ENCODE data around the gene OR13J1.
"Not testable (repeated sequence)": the region's sequence is repeated elsewhere in the genome, so short reads cannot be mapped to it uniquely, and the experiment has no call there.

OR13J1 gene

DNA sequence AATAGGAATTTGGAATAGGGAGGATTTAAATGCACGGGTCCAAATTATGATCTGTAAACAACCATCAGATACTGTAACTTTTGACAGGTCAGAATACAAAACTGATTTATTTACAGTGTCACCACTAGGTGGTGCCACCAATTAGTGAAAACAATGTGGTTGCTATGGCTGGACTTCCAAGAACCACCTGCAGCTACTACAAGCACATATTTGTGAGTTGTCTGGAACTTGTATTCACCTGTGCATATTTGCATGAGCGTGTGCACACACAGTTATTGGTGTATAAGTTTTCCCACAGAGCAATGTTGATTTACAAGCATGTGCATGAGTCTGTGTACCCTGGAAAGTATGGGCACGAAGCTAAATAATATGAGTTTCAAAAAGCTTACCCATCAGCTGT, 32.8 kb upstream of the OR13J1 start:
- DNase-seq = no peak

DNA sequence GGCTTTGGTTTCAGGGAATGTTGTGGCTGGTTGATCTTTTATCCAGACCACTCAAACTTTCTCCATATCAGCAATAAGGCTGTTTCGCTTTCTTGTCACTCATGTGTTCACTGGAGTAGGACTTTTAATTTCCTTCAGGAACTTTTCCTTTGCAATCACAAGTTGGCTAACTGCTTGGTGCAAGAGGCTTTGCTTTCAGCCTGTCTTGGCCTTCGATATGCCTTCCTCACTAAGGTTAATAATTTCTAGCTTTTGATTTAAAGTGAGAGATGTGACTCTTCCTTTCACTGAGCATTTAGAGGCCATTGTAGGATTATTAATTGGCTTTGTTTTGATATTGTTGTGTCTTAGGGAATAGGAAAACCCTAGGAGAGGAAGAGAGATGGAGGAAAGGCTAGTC, 28.8 kb upstream of the OR13J1 start:
- no peak for DNase-seq

DNA sequence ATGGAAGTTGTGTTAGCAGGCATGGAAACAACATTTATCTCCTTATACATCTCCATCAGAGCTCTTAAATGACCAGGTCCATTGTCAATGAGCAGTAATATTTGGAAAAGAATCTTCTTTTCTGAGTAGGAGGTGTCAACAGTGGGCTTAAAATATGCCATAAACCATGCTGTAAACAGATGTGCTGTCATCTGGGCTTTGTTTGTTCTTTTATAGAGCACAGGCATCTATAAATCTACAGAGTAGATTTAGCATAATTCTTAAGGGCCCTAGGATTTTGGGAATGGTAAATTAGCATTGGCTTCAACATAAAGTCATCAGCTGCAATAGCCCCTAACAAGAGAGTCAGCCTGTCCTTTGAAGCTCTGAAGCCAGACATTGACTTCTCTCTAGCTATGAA, 28.1 kb upstream of the OR13J1 start:
- DNase-seq = no peak

DNA sequence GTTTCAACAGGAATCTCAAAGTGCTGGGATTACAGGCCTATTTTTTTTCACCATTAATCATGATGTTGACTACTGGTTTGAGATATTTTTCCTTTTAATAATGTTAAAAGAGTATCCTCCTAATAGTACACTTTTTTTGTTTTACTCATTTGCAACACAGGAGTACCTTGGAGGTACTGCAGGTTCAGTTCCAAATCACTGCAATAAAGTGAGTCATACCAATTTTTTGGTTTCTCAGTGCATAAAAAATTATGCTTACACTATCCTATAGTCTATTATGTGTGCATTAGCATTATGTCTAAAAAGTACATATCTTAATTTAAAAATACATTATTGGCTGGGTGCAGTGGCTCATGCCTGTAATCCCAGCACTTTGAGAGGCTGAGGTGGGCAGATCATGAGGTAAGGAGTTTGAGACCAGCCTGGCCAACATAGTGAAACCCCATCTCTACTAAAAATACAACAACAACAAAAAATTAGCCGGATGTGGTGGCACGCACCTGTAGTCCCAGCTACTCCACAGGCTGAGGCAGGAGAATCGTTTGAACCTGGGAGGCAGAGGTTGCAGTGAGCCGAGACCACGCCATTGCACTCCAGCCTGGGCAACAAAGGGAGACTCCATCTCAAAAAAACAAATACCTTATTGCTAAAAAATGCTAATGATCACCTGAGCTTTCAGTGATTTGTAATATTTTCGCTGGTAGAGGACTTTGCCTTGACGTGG, 27.3 kb upstream of the OR13J1 start:
- not testable (repeated sequence) for DNase-seq

DNA sequence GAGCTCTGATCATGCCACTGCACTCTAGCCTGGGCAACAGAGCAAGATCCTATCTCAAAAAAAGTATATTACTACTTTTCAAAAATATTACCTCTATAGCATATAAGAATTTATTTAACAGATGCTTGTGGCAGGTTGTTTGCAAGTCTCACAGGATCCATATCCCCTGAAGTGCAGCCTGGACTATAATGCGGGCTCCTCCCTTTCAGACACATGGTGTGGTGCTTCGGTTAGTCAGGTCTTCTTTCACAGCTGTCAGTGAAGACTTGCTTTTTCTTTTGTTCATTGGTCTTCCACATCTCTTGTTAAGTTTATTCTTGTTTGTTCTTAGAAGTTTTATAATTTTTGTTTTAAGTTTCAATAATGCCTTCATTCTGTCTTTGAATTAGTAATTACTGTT, 26.4 kb upstream of the OR13J1 start:
- no peak for DNase-seq

DNA sequence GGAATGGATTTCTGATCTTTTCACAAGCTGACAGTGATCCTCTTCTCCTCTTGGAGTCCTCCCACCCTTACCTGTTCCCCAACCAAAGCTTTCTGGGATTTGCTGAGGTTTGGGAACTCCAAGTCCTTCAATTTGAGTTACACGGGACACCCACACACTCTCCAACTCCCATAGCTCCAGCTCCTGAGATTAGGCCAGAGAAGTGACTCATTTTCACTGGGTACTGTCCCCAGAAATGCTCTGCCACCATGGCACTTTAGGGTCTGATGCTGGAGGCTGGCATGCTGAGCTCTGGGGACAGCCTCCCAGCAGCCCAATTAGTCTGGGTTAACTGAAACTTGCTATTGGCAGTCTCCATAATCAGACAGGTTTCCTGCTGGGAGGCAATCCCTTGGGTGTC, 21.9 kb upstream of the OR13J1 start:
- no peak for DNase-seq

DNA sequence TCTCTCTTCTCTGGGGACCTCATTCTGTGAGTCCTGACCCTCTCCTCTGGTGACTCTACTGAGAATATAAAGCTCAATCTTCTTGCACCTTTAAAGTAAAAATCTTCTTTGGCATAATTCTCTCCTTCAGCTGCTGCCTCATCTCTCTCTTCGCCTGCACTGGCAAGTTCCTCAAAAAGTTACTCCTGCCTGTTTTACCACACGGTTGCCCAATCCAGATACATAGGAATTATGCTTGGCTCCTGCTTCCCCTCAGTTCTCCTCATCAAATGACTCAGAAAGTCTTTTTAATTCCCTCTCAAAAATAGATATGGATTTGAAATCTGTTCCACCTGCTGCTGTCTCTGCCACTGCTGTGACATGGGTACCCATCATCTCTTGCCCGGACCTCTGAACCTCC, 21.4 kb upstream of the OR13J1 start:
- no peak for DNase-seq

DNA sequence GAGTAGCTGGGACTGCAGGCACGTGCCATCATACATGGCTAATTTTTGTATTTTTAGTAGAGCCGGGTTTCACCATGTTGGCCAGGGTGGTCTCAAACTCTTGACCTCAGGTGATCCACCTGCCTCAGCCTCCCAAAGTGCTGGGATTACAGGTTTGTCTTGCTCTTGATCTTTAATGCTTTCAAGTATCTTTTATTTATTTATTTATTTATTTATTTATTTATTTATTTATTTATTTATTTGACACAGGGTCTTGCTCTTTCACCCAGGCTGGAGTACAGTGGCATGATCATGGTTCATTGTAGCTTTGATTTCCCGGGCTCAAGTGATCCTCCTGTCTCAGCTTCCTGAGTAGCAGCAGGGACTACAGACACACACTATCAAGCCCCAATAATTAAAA, 14.7 kb upstream of the OR13J1 start:
- DNase-seq = not testable (repeated sequence)

DNA sequence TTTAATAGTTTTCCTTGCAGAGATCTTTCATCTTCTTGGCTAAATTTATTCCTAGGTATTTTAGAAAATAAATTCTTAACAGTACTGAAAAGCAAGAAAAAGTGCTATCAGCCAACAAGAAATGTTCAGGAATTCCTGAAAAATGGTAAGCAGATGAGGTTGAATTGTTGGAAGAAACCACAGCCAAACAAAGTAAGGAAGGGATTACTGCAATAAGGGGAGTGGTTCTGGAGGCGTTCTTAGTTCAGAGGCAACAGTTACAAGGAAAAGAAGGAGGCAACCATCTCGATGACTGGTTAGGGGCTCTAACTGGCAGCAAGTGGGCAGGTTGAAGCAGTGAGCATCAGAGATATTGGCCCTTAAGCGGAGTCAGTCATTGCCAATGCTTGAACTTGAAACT, 12.8 kb upstream of the OR13J1 start:
- DNase-seq = no peak

DNA sequence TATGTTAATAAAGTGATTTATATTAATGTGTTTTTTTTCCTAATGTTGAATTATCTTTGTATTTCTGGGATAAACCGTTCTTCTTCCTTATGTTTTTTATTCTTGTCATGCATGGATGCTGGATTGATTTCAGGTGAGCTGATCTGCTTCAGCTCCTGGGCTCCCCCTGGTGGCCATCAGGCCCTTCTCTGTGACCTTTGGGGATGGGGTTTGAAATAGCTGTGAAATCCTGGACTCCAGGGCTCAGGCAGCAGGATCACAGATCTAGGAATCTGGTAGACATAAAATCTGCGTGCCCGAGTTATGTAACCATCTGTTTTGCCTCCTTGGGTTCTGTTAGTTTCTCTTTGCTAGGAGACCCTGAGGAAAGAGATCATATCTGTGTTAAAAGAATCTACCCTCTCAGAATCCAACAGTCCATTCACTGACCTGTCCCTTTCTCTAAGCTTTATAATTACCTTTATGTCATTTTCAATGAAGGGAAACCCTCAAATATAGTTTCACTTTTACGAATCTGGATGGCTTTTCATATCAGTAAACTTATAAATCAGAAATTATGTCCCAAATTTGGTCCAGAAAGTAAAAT, 12.2 kb upstream of the OR13J1 start:
- DNase-seq = peak; percentile 56 to 71

DNA sequence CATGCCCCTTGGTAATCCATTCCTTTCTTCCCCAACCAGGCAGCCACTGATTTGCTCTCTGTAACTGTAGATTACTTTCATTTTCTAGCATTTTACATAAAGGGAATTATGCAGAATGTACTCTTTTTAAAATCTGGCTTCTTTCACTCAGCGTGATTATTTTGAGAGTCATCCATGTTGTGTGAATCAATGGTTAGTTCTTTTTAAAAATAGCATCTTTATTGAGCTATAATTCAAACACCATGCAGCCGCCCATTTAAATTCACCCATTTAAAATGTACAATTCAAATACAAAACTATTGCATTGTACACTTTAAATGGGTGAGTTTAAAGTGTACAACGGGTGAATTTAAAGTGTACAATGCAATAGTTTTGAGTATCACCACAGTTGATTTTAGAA, 2.3 kb upstream of the OR13J1 start:
- no peak for DNase-seq

DNA sequence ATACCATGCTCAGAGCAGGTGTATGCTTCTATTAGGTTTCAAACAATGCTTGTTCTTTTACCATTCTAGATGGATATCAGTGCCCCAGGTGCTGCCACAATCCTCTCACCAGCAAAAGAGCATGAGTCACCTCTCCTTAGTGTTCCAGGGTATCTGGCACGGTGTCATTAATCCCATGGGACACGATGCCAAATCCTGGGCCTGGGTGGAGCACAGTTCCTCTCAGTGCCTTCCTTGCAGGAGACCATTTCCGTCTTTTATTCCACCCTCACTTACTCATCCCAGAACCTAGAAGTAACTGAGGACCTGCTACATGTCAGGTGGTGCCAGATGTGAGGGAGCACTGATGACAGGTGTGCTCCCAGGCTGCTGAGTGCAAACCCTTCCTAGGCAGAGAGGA, 1.3 kb upstream of the OR13J1 start:
- DNase-seq = no peak

DNA sequence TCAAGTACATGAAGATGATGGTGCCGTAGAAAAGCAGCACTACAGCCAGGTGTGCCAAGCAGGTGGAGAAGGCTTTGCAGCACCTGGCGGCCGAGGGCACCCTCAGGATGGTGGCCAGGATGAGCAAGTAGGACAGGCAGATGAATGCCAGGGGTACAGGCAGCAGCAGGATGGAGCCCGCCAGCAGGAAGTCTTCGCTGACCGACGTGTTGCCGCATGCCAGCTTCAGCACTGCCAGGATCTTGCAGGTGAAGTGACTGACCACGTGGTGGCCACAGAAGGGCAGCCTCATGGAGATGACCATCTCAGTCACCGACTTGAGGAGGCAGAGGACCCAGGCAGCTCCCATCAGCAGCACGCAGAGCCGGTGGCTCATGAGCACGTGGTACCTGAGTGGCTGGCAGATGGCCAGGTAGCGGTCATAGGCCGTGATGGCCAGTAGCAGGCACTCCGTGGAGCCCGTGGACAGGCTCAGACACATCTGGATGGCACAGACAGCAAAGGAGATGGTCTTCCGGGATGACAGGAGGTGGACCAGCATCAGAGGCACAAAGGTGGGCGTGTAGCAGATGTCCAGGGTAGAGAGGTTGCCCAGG, 482 bp downstream of the OR13J1 start:
- DNase-seq = no peak

DNA sequence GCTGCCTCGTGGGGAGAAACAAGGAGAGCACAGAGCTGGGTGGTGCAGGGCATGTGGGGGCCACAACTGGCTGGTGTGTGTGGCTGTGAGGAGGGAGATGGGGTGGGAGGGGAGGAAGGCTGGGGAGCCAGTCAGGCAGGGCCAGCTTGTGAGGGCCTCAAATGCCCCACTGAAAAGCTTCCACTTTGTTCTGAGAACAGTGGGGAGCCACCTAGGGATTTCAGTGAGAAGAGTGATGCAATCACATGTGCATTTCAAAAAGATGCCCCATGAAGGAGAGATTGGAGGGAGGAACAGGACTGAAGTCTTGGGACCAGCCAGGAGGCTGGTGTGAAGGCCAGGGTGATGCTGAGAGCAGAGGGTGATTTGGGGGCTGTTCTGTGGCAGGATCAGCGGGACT, 1.3 kb downstream of the OR13J1 start:
- no peak for DNase-seq

DNA sequence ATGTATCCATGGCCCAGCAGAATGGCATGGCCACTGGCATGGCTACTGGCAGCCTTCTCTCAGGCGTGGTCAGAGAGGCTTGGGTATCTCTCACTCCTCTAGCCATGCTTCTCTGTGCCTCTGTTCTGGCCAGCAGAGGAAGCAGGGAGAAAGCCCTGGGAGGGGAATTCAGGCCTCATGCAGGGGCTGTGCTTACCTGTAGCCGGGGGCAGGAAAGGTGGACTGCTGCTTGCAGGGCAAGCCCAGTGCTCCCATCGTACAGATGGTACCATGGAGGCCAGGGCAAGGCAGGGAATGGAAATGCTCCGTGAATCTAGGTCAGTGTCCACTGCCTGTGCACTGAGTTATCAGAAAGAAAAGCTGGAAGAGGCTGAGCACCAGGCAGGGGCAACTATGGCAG, 2.7 kb downstream of the OR13J1 start:
- no peak for DNase-seq

DNA sequence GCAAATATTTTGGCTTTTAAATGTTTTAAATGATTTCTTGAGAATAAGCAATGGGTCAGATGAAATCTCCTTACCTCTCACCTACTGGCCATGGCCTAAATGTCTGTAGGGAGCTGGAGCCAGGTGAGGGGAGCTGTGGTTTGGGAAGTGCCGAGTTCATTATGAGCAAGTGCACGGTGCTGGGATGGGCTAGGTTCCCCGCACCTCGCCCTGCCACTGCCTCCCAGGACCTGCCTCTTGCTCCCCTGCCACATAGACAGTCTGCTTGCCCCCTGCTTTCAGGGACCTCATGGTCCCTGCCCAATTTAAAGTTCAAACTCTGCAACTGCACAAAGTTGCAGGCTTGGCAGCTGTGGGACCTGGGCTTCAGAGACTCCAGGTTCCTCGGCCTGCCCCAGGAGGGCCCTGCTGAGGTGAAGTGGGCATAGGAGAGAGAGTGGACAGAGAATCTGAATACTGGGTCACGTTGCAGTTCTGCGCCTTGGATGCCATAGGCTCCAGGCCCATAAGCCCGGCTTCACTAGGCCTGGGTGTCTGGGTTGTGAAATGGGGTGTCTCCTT, 5.4 kb downstream of the OR13J1 start:
- no peak for DNase-seq

DNA sequence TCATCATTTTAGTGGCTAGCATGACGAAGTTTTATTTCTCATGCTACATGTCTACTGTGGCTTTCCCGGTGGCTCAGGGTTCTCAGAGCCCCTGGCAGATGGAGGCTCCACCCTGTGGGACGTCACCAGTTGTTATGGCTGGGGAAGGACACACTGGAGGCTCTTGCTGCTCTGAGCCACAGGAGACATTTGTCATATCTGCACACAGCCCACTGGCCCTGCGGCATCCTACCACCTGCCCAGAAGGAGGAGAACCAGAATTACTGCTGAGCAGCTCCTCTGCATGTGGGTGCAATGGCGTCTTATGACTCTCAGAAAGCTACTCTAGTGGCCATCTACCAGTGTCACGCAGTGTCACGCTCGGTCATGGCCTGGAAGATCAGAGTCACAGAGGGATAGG, 6.6 kb downstream of the OR13J1 start:
- DNase-seq = no peak

DNA sequence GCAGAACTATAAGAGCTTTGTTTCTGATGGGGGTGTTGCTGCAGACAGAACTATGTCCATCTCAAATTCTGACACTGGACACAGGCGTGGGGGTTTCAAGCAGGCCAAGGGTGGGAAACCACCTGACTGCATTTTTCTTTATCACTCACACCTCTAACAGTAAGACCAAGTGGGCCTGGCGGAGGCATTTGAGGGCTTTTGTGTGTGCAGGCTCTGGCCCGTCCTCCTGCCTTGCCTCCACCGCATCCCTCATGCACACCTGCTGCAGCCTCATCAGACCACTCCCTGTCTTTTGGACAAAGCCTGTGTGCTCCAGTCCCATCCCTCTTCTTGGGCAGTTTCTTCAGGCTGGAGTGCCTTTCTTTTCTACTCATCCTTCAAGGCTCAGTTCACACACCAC, 7.9 kb downstream of the OR13J1 start:
- no peak for DNase-seq

DNA sequence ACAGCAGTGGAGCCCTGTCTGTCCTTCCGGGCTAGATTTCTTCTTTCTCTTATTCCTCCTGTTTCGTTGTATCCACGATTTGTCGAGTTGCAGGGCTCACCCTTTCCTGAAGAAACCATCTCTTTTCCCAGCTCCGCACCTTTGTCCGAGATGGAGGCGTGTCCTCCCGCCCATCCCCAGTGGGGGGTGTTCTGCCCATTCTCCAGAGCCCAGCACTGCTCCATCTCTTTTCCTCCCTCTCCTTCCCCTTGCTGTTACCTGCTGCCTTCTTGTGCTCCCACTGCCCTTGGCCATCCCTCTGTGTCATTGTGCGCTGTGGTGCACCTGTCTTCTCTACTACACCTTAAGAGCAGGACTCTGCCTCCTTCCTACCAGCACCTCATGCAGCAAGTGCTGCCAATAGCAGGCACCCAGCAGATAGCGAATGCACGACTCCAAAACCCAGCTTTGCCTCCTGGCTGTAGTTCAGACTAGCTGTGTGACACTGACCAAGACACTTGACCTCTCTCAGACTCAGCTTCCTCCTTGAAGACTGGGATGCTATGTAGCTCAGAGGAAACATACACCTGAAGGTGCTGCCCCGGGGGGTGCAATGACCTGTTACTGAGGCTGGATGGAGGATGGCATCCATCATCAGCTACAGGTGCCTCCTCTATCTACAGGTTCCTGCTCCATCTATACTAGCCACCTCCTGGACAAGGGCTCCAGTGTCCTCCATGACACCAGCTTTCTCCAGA, 8.9 kb downstream of the OR13J1 start:
- DNase-seq = no peak

DNA sequence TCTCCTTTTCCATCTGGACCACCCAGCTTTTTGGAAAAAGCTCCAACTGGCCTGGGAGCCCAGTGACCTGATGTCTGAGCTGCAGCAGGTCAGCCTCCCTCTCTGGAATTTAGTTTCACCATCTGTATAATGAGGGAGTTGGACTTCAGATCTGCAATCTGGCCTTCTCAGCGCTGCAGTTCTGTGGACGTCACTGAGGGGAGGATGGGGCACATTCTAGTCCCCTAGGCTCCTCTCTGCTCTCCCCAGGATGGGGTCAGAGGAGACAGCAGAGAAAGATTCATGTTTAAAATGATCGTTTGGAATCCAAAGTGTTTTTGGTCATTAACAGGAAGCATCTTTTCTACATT, 10.2 kb downstream of the OR13J1 start:
- DNase-seq = no peak

DNA sequence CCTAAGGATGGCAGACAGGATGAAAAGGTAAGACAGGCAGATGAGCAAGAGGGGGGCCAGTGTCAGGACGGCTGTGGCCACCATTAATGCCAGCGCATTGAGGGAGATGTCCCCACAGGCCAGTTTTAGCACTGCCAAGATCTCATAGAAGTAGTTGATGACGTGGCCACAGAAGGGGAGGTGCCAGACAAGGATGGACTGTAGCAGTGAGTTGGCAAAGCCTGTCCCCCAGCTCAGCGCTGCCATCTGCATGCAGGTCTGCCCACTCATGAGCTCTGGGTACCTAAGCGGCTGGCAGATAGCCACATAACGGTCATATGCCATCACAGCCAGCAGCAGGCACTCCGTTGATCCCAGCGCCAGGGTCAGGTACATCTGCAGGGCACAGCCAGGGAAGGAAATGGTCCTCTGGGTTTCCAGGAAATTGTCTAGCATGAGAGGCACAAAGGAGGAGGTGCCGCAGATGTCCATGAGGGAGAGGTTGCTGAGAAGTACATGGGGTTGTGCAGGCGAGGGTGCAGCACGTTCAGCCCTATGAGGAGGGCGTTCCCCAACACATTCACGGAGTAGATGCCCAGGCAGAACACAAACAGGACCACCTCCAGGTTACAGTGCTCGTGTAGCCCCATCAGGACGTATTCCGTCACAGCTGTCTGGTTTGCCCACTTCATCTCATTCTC, 10.8 kb downstream of the OR13J1 start:
- no peak for DNase-seq

DNA sequence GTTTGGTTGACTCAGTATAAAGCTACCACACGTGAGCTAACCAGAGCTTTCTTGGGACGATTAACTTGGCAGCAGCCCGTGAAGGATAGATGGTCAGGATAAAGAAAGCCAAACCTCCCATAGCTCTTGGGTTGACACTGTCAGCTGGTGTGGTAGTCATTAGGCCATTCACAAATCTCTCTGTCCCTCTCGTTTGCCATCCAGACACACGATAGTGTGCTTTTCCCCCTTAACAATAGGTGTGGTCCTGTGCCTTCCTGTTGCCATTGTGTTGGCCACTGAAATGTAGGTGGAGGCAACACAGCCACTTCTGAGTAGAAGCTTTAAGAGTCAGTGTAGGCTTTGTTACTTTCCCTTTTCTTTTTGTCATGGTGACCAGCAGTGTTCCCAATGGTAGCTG, 11.7 kb downstream of the OR13J1 start:
- DNase-seq = no peak

DNA sequence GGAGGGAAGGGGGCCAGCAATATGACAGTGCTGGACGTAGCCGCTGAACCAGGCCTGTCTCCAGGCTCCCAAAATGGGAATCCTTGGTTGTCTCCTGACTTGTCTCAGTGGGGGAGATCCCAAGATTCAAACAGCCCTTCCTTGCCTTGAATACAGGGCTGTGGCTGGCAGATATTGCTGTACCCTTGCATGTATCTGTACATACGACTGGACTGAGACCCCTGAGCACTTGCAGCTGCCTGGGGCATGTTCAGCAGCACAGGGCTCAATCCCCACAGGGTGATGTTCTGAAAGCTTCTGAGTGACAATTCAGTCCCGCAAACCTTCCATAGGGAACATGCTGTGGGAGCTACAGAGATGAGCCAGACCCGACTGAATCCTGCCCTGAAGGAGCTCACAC, 13.3 kb downstream of the OR13J1 start:
- DNase-seq = no peak

Measured in hippocampal formation (tissue), 2 donors.